Karpas-422 (cell line): Measurements from ENCODE around the gene KCNMB2. TPM values are rescaled to one million over a fixed set of nuclear protein-coding genes. Genes with fewer than 3 reads are reported as not detected.
"Not testable (repeated sequence)": the region's sequence is repeated elsewhere in the genome, so short reads cannot be mapped to it uniquely, and the experiment has no call there.

Source experiments
- DNase-seq: peaks from one replicate; pipeline ENCODE4 v3.0.0-alpha.2; 2015
- H2AFZ ChIP-seq: fragments of 200-600 bp; sonication (generic); 2 replicates; pipeline ENCODE4 v1.6.1; 2014; ENCODE audit warnings: antibody characterized with exemption, low read length, mixed read lengths
- H3K27ac ChIP-seq: fragments of 200-600 bp; sonication (generic); 2 replicates; pipeline ENCODE4 v1.5.1; 2014; ENCODE audit warnings: mild to moderate bottlenecking, low read length, moderate library complexity
- H3K27me3 ChIP-seq: fragments of 200-600 bp; sonication (generic); 2 replicates; pipeline ENCODE4 v1.6.1; 2014; ENCODE audit warnings: low read length, mixed read lengths
- H3K36me3 ChIP-seq: fragments of 200-600 bp; sonication (generic); 2 replicates; pipeline ENCODE4 v1.6.1; 2014; ENCODE audit warnings: low read length, mixed read lengths; ENCODE audit not compliant: insufficient read depth
- H3K4me1 ChIP-seq: fragments of 200-600 bp; sonication (generic); 2 replicates; pipeline ENCODE4 v1.6.1; 2014; ENCODE audit warnings: mild to moderate bottlenecking, low read length, mixed read lengths
- H3K4me2 ChIP-seq: fragments of 200-600 bp; sonication (generic); 2 replicates; pipeline ENCODE4 v1.6.1; 2014; ENCODE audit warnings: low read length, low read depth, mild to moderate bottlenecking; ENCODE audit not compliant: poor library complexity, severe bottlenecking
- H3K4me3 ChIP-seq: fragments of 200-600 bp; sonication (generic); 2 replicates; pipeline ENCODE4 v1.5.1; 2014; ENCODE audit warnings: mild to moderate bottlenecking, antibody characterized with exemption, low read length, mixed read lengths
- H3K79me2 ChIP-seq: fragments of 200-600 bp; sonication (generic); 2 replicates; pipeline ENCODE4 v1.6.1; 2014; ENCODE audit warnings: mild to moderate bottlenecking, low read length, mixed read lengths
- H3K9ac ChIP-seq: fragments of 200-600 bp; sonication (generic); 2 replicates; pipeline ENCODE4 v1.6.0; 2014; ENCODE audit warnings: low read length
- H3K9me2 ChIP-seq: fragments of 200-600 bp; sonication (generic), shearing (Covaris generic); replicated peaks from 2 replicates; pipeline ENCODE4 v1.6.0; 2014; ENCODE audit warnings: mild to moderate bottlenecking, low read length, moderate library complexity; ENCODE audit not compliant: insufficient read depth
- H3K9me3 ChIP-seq: fragments of 300-700, 200-600 bp; sonication (generic); 2 replicates; pipeline ENCODE4 v1.6.1; 2014; ENCODE audit warnings: low read length, mixed read lengths
- H4K20me1 ChIP-seq: fragments of 200-600 bp; sonication (generic); 2 replicates; pipeline ENCODE4 v1.6.1; 2014; ENCODE audit warnings: mild to moderate bottlenecking, antibody characterized with exemption, low read length, low read depth; ENCODE audit not compliant: insufficient read depth
- total RNA-seq: library from RNA; depleted of rRNA; stranded (reverse); fragments of >200 nt; shearing (Covaris generic); gene quantifications from 2 replicates; pipeline ENCODE4 v1.2.3, GENCODE V29; 2014; ENCODE audit warnings: low replicate concordance

The KCNMB2 gene
- total RNA-seq, 1 experiment from 2014 or later: not detected

DNA sequence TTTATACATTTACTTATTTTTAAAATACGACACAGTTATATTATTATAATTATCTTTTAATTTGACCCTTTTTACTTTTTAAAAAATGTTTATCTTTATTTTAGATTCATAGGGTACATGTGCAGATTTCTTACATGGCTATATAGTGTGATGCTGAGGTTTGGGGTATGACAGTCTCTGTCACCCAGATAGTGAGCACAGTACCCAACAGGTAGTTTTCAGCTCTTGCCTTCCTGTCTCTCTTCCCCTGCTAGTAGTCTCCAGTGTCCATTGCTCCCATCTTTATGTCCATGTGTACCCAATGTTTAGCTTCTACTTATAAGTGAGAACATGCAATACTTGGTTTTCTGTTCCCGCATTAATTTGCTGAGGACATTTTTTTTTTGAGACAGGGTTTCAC, 21.8 kb upstream of the KCNMB2 start:
- H3K27me3 ChIP-seq: no peaks in the 10 kb centered on the region
- no peak overlapping the region for H2AFZ ChIP-seq
- H3K4me1 ChIP-seq: no peaks in the 10 kb centered on the region
- no peak overlapping the region for H3K4me3 ChIP-seq
- no peaks in the 10 kb centered on the region for H3K79me2 ChIP-seq
- H3K9ac ChIP-seq: no peak overlapping the region
- no peaks in the 10 kb centered on the region for H3K9me3 ChIP-seq
- H3K27ac ChIP-seq: no peak overlapping the region
- no peaks in the 10 kb centered on the region for H4K20me1 ChIP-seq
- DNase-seq: no peak
- no peaks in the 10 kb centered on the region for H3K36me3 ChIP-seq
- H3K9me2 ChIP-seq: no peaks in the 10 kb centered on the region
- H3K4me2 ChIP-seq: no peak overlapping the region

DNA sequence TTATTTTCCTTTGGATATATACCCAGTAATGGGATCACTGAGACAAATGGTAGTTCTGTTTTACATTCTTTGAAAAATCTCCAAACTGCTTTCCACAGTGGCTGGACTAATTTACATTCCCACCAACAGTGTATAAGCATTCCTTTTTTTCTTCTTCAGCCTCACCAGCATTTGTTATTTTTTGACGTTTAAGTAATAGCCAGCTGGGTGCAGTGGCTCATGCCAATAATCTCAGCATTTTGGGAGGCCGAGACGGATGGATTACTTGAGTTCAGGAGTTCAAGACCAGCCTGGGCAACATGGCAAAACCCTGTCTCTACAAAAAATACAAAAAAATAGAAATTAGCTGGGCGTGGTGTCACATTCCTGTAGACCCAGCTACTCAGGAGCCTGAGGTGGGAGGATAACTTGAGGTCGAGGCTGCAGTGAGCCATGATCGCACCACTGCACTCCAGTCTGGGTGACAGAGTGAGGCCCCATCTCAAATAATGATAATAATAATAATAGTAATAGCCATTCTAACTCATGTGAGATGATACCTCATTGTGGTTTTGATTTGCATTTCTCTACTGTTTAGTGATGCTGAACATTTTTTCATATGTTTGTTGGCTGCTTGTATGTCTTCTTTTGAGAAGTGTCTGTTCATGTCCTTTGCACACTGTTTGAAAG, 21.0 kb upstream of the KCNMB2 start:
- not testable (repeated sequence) for H3K79me2 ChIP-seq, H4K20me1 ChIP-seq, DNase-seq, H3K4me3 ChIP-seq, H2AFZ ChIP-seq, H3K9me3 ChIP-seq, H3K4me1 ChIP-seq, H3K4me2 ChIP-seq, H3K9me2 ChIP-seq, H3K9ac ChIP-seq, H3K27me3 ChIP-seq, H3K36me3 ChIP-seq, H3K27ac ChIP-seq

DNA sequence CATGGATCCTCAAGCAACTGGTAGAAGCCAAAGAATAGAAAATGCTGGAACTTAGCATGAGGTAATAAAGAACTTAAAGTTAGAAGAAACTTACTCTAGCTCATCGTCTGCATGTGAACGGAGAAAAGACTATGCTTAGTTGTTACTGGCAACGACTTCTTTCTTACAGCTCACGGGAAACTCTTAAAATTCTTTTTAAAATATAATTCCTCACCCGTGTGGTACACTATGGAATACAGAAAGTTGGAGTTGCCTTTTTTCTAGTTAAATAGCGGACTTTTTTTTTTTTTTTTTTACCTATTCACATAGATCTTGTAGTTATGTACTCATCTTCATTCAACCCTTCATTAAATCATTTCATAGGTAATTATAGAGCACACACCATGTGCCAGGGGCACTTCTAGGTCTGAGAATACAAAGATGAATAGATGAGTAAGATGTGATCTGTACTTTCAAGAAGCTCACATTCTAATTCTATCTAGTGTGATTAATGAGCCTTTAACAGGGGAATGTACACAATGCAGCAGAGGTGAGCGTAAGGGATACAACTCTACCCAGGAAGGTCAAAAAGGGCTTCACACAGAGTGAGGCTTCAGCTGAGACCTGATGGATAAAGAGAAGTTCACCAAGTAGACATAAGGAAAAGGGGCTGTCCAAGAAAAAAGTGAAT, 18.4 kb upstream of the KCNMB2 start:
- Histone ChIP-seq H3K36me3 (no peaks in the 10 kb centered on the region), H3K9me2 (no peaks in the 10 kb centered on the region), H3K4me3 (no peak overlapping the region), H3K79me2 (no peaks in the 10 kb centered on the region), H3K9ac (no peak overlapping the region), H3K4me1 (no peaks in the 10 kb centered on the region), H3K4me2 (no peak overlapping the region), H4K20me1 (no peaks in the 10 kb centered on the region), H2AFZ (no peak overlapping the region), H3K27ac (no peak overlapping the region), H3K9me3 (no peaks in the 10 kb centered on the region), H3K27me3 (no peaks in the 10 kb centered on the region)
- no peak for DNase-seq

DNA sequence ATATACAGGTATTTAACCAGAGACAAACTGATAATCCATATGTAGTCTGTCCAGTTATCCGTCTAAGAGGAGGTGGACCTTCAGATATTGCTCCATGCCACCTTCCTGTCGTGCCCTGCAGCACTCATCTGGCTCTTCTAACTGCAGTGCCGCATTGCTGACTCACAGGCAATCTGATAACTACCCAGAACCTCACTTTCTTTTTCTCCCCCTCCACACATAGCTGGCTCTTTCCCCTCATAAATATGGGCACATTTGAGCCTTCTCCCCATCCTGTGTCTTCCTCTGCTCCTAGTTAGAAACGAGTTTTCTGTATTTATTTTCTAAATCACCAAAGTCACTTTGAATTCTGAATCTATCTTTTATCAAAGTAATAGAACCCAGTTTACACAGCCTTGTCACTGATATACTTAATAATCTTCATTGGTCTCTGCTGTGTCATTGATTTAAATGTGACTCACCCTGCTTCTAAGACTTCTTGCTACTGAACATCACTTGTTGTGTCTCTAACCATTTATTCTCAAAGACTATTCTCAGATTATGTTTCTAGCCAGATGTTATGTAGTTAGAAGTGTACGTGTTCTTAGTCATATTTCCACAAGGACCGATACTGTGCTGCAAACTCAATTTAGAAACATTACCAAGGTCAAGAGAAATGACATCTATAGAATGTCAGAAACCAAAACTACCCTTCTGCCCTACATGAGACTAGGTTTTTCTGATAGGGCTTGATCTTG, 17.4 kb upstream of the KCNMB2 start:
- Histone ChIP-seq H4K20me1 (no peaks in the 10 kb centered on the region), H3K9me2 (no peaks in the 10 kb centered on the region), H3K79me2 (no peaks in the 10 kb centered on the region), H3K27me3 (no peaks in the 10 kb centered on the region), H3K4me1 (no peaks in the 10 kb centered on the region), H3K4me2 (no peak overlapping the region), H3K9ac (no peak overlapping the region), H3K27ac (no peak overlapping the region), H3K4me3 (no peak overlapping the region), H2AFZ (no peak overlapping the region), H3K36me3 (no peaks in the 10 kb centered on the region), H3K9me3 (no peaks in the 10 kb centered on the region)
- no peak for DNase-seq

DNA sequence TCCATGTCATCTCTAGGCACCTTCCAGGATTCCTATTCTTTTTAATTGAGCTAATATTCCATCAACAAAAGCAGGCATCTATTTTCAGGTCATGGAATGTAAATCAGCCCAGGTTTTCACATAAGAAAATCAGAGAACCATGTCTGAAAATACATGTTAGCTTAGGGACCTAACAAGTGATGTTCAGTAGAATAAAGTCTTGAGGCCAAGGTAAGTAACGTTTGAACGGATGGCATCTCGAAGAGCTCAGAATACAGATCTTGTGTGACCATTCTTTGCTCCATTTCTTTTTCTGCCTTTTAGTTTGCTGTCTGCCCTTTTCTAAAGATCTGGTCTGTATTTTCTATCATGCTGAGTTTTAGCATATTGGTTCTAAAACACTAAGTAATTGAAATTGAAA, 16.5 kb upstream of the KCNMB2 start:
- H3K4me3 ChIP-seq: no peak overlapping the region
- H3K79me2 ChIP-seq: no peaks in the 10 kb centered on the region
- no peak overlapping the region for H2AFZ ChIP-seq
- no peak for DNase-seq
- H3K9ac ChIP-seq: no peak overlapping the region
- no peaks in the 10 kb centered on the region for H4K20me1 ChIP-seq
- H3K4me2 ChIP-seq: no peak overlapping the region
- no peaks in the 10 kb centered on the region for H3K9me3 ChIP-seq
- no peak overlapping the region for H3K27ac ChIP-seq
- H3K9me2 ChIP-seq: no peaks in the 10 kb centered on the region
- H3K27me3 ChIP-seq: no peaks in the 10 kb centered on the region
- no peaks in the 10 kb centered on the region for H3K4me1 ChIP-seq
- H3K36me3 ChIP-seq: no peaks in the 10 kb centered on the region

DNA sequence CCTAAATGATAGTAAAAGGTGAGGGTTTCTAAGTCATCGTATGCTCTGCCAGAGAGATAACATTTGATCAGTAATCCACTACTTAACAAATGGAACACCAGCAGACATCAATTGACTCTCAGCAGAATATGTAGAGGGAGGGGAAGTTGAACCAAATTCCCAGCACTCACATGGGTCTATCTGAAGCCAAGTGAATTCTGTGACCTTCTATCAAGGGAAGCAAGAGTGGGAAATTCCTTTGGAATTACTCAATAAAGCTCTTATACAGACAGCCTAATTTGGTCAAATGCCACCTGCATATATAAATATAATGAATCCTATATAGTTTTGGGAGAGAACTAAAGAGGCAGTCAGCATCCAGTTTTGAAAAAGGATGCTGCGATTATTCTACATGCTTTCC, 15.8 kb upstream of the KCNMB2 start:
- Histone ChIP-seq H3K27me3 (no peaks in the 10 kb centered on the region), H3K9ac (no peak overlapping the region), H3K4me2 (no peak overlapping the region), H2AFZ (no peak overlapping the region), H3K36me3 (no peaks in the 10 kb centered on the region), H4K20me1 (no peaks in the 10 kb centered on the region), H3K9me2 (no peaks in the 10 kb centered on the region), H3K79me2 (no peaks in the 10 kb centered on the region), H3K27ac (no peak overlapping the region), H3K4me1 (no peaks in the 10 kb centered on the region), H3K4me3 (no peak overlapping the region), H3K9me3 (no peaks in the 10 kb centered on the region)
- DNase-seq: no peak

DNA sequence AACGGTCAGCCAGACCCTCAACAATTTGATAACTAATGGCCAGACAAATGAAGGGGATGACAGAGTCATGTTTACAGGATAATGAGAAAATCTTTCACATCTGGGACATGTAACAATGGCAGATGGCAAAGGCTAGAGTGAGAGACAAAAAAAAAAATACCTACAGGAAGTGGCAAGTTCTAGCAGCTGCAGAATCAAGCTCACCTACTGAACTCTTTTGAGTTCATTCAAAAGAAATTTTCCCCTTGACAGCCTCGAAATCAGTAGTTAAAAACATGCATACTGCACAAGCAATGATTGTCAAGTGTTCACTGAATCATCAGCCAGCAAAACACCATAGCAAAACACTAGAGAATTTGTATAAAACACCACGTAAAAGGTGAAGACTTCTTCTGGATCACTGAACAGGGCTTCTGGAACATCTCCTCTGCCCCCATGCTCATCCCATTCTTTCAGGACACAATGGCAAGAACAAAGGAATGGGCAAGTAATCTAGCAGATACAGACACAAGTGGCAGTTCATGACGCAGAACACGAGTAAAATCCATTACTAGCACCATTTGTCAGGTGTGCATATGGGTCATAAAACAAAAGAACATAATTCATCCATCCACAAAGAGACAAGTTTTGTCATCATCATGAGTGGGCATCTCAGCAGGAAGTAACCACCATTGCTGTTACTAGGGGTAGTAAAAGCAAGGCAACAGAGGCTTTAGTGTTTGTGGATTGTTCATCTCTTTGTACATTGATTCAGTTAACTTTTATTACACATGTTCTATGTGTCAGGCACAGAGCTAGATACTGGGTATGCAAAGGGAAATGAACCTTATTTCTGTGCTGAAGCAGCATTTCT, 13.8 kb upstream of the KCNMB2 start:
- Histone ChIP-seq H3K4me2 (no peak overlapping the region), H3K9ac (no peak overlapping the region), H3K4me3 (no peak overlapping the region), H3K4me1 (no peaks in the 10 kb centered on the region), H3K36me3 (no peaks in the 10 kb centered on the region), H3K9me3 (no peaks in the 10 kb centered on the region), H4K20me1 (no peaks in the 10 kb centered on the region), H2AFZ (no peak overlapping the region), H3K9me2 (no peaks in the 10 kb centered on the region), H3K79me2 (no peaks in the 10 kb centered on the region), H3K27ac (no peak overlapping the region), H3K27me3 (no peaks in the 10 kb centered on the region)
- DNase-seq: no peak

DNA sequence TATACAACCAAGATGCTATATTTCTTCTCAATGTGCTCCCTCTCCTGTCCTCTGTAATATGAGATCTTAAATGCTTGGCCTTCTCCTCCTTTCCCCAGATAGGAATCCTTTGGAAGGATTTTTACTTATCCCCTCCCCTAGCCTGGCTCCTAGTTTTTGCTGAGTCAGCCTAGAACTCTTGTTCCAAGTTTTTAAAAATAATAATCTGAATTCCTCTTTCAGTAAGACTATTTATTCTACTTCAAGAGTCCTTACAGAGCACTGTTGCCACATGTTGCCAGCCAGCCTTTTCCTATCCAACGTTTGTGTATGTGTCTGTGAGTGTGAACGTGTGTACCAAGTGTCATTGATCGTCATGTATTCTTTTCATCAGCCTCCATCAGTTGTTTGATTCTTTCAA, 11.0 kb upstream of the KCNMB2 start:
- Histone ChIP-seq H3K9me3 (no peaks in the 10 kb centered on the region), H3K79me2 (no peaks in the 10 kb centered on the region), H3K9ac (no peak overlapping the region), H3K27me3 (no peaks in the 10 kb centered on the region), H3K9me2 (no peaks in the 10 kb centered on the region), H3K4me3 (no peak overlapping the region), H2AFZ (no peak overlapping the region), H3K27ac (no peak overlapping the region), H4K20me1 (no peaks in the 10 kb centered on the region), H3K36me3 (no peaks in the 10 kb centered on the region), H3K4me1 (no peaks in the 10 kb centered on the region), H3K4me2 (no peak overlapping the region)
- no peak for DNase-seq
